Measurements from ENCODE around the gene GPER1. TPM values are rescaled to one million over a fixed set of nuclear protein-coding genes. Genes with fewer than 3 reads are reported as not detected.

The GPER1 gene
- total RNA-seq, 1 experiment from 2014 or later: 0.28 TPM

GRCh38 chr7:1123715-1124114 lies 35.8 kb downstream of the GPER1 start:
- CTCF ChIA-PET: interaction anchor here (0.7 to 1.4 kb wide), 2 partner anchors 35 to 131 kb away, joined by 3 to 6 read pairs; no protein-coding TSS in a partner anchor
- peaks cover 26% of the 10 kb centered on the region for H3K36me3 Mint-ChIP-seq (ENCODE audit: insufficient read depth, unreplicated experiment)

GRCh38 chr7:1124164-1124563 lies 36.3 kb downstream of the GPER1 start:
- Mint-ChIP-seq H3K27ac (ENCODE audit: low read depth, unreplicated experiment) (no peak overlapping the region), H3K36me3 (ENCODE audit: insufficient read depth, unreplicated experiment) (peaks cover 26% of the 10 kb centered on the region), H3K4me3 (ENCODE audit: unreplicated experiment) (no peak overlapping the region), H3K9me3 (ENCODE audit: unreplicated experiment) (no peaks in the 10 kb centered on the region), H3K4me1 (ENCODE audit: insufficient read depth, unreplicated experiment) (no peaks in the 10 kb centered on the region), H3K27me3 (ENCODE audit: insufficient read depth, unreplicated experiment) (no peaks in the 10 kb centered on the region)
- no TSS peak for BruUV-seq (replicated peaks)
- POLR2A ChIA-PET: no interaction called here
- no peak for DNase-seq (ENCODE audit: unreplicated experiment)
- CTCF ChIA-PET: interaction anchor here (0.7 to 1.4 kb wide), 3 partner anchors 35 to 131 kb away, joined by 3 to 6 read pairs (median 6); no protein-coding TSS in a partner anchor
- intact Hi-C loops (cut with micrococcal nuclease): no loop called here
- no peak for TF ChIP-seq CTCF (IDR thresholded peaks at IDR 0.05; ENCODE audit: unreplicated experiment)

More at GRCh38 chr7:1123715-1124114, 35.8 kb downstream of the GPER1 start:
- no peak for TF ChIP-seq CTCF (IDR thresholded peaks at IDR 0.05; ENCODE audit: unreplicated experiment)
- no peak for DNase-seq (ENCODE audit: unreplicated experiment)
- Mint-ChIP-seq H3K27me3 (ENCODE audit: insufficient read depth, unreplicated experiment) (no peaks in the 10 kb centered on the region), H3K27ac (ENCODE audit: low read depth, unreplicated experiment) (no peak overlapping the region), H3K4me1 (ENCODE audit: insufficient read depth, unreplicated experiment) (no peaks in the 10 kb centered on the region), H3K4me3 (ENCODE audit: unreplicated experiment) (no peak overlapping the region), H3K9me3 (ENCODE audit: unreplicated experiment) (no peaks in the 10 kb centered on the region)
- POLR2A ChIA-PET: no interaction called here
- intact Hi-C loops (cut with micrococcal nuclease): no loop called here
- BruUV-seq (replicated peaks): no TSS peak

GRCh38 chr7:1124816-1125602 lies 37.1 kb downstream of the GPER1 start:
- no peaks in the 10 kb centered on the region for H3K9me3 Mint-ChIP-seq (ENCODE audit: unreplicated experiment)
- TF ChIP-seq CTCF (IDR thresholded peaks at IDR 0.05; ENCODE audit: unreplicated experiment): no peak
- intact Hi-C loops (cut with micrococcal nuclease): no loop called here
- no peak overlapping the region for H3K4me3 Mint-ChIP-seq (ENCODE audit: unreplicated experiment)
- H3K27ac Mint-ChIP-seq (ENCODE audit: low read depth, unreplicated experiment): no peak overlapping the region
- H3K36me3 Mint-ChIP-seq (ENCODE audit: insufficient read depth, unreplicated experiment): peaks cover 26% of the 10 kb centered on the region
- H3K4me1 Mint-ChIP-seq (ENCODE audit: insufficient read depth, unreplicated experiment): no peaks in the 10 kb centered on the region
- no peak for DNase-seq (ENCODE audit: unreplicated experiment)
- no peaks in the 10 kb centered on the region for H3K27me3 Mint-ChIP-seq (ENCODE audit: insufficient read depth, unreplicated experiment)
- ChIA-PET POLR2A (interaction anchor here (1.0 kb wide), 1 partner anchor 13 kb away, joined by 7 read pairs; a partner anchor contains a TSS), CTCF (interaction anchor here (0.6 to 1.1 kb wide), 3 partner anchors 39 to 330 kb away, joined by 3 to 6 read pairs (median 3); no protein-coding TSS in a partner anchor)
- no TSS peak for BruUV-seq (replicated peaks)

- Mint-ChIP-seq H3K27me3 (ENCODE audit: insufficient read depth, unreplicated experiment) (no peaks in the 10 kb centered on the region), H3K36me3 (ENCODE audit: insufficient read depth, unreplicated experiment) (peaks cover 26% of the 10 kb centered on the region), H3K9me3 (ENCODE audit: unreplicated experiment) (no peaks in the 10 kb centered on the region), H3K27ac (ENCODE audit: low read depth, unreplicated experiment) (no peak overlapping the region), H3K4me1 (ENCODE audit: insufficient read depth, unreplicated experiment) (no peaks in the 10 kb centered on the region), H3K4me3 (ENCODE audit: unreplicated experiment) (no peak overlapping the region)
- ChIA-PET CTCF (interaction anchor here (0.7 to 1.1 kb wide), 3 partner anchors 25 to 50 kb away, joined by 3 to 6 read pairs (median 3); no protein-coding TSS in a partner anchor), POLR2A (interaction anchor here (1.0 kb wide), 1 partner anchor 13 kb away, joined by 7 read pairs; a partner anchor contains a TSS)
- TF ChIP-seq CTCF (IDR thresholded peaks at IDR 0.05; ENCODE audit: unreplicated experiment): no peak
- intact Hi-C loops (cut with micrococcal nuclease): no loop called here
- no TSS peak for BruUV-seq (replicated peaks)
- no peak for DNase-seq (ENCODE audit: unreplicated experiment)
Observed at GRCh38 chr7:1125603-1125969, 37.7 kb downstream of the GPER1 start.

Data from MCF 10A (cell line).